ENCODE measurements around the gene DUSP16.
"Not testable (repeated sequence)": the region's sequence is repeated elsewhere in the genome, so short reads cannot be mapped to it uniquely, and the experiment has no call there.

DUSP16 gene

GRCh38 chr12:12542964-12543363 lies 19.7 kb downstream of the DUSP16 start:
- DNase-seq = no peak

GRCh38 chr12:12542286-12542685 lies 20.4 kb downstream of the DUSP16 start:
- DNase-seq = no peak

- no peak for DNase-seq
These were observed 20.9 kb downstream of the DUSP16 start for GRCh38 chr12:12541782-12542181.

DNA sequence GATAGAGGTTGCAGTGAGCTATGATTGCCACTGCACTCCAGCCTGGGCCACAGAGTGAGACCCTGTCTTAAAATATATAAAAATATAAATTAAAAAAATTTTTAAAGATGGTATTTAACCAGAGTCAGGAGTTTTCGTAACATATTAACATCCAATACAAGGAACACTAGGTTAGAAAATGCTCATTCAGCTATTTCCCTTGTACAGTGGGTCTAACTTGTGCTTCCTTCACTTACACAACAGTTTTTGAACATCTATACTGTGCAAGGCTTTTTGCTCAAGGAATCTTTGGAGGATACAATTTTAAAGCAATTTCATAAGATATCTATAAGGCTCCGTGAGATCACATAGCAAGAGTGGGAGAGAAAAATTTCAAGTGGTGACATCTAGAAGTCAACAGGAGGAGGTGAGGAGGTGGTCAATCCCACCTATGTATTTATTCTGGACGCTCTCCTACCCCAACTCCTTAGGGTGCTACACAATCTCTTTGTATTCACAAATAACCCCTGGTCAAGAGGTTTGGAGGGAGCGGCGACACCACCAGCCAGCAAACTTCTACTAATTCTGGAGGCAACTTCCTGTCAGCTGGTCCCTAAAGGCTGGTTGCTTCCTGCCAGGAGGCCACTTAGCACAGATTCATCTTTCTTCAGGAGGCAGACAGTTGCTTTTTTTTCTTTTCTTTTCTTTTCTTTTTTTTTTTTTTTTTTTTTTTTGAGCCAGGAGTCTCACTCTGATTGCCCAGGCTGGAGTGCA lies 22.2 kb downstream of the DUSP16 start:
- no peak for DNase-seq

- no peak for DNase-seq
These were observed 23.4 kb downstream of the DUSP16 start for GRCh38 chr12:12539028-12539810.

DNA sequence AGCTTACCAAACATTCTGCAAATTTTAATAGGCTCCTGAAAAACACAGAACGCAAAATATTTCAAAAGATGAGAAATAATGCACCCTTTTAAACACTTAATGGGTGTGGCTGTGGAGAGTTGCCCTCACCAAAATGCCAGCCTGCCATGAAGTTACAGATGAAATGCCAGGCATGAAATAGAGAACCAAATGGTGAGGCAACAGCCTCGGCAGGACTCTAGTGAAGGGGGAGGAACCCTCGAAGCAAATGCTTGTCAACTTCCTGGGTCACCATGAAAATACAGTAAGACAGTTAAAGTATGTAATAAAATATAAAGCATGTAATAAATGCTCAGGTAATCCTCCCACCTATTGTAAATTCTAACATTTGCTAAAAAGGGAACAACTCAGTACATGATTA lies 24.1 kb downstream of the DUSP16 start:
- no peak for DNase-seq

DNA sequence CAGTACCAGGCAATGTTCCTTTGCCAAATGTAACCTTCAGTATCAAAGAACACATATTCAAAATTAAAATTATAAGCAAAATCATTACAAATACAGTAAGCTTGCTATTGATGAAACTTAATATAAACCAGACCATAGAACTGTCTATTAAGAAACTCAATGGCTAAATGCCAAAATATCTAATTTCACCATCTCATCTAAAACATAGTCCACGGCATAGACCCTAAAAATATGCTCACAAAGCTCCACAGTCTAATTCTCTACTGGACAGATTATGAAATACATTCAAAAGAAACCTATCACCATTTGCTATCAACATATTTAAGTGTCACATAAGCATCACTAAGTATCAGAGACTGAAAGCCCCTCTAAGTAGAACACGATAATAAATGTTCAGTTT lies 25.2 kb downstream of the DUSP16 start:
- no peak for DNase-seq

- no peak for DNase-seq
These were observed 27.7 kb downstream of the DUSP16 start for GRCh38 chr12:12534975-12535374.

DNA sequence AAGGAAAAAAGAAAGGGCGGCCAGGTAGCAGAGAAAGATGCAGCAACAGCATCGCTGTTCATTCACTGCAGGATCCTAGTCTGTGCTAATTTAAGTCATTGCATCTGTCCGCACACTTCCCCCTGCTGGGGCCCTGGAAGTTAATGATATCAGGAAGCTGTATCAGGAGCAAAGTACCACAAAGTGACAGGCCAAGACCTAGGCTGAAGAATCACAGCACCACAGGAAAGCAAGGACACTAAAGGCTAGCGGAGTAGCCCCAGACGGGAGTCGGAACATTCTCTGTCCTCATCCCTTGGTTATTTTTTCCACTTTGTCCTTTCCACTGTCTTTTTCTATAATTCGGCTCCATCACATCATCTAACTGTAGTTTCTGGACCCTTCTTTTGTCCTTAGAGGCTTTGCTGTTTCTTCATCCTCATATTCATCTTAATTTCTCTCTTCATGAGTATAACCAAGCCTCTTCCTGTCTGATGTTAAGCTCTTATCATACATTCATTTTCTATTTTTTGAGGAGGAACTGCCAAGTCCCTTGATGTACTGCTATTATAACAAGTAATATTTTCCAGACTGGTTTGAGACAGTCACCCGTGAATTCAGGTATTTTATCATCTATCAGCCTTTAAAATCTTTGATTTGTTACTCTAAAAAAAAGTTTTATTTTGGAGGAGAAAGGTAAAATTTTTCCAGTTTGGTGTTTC lies 28.3 kb downstream of the DUSP16 start:
- no peak for DNase-seq

GRCh38 chr12:12533238-12533829 lies 29.3 kb downstream of the DUSP16 start:
- DNase-seq = no peak

GRCh38 chr12:12531194-12531593 lies 31.5 kb downstream of the DUSP16 start:
- no peak for DNase-seq

GRCh38 chr12:12529783-12530421 lies 32.8 kb downstream of the DUSP16 start:
- DNase-seq = no peak

- DNase-seq = no peak
These were observed 34.0 kb downstream of the DUSP16 start for GRCh38 chr12:12528361-12529270.

DNA sequence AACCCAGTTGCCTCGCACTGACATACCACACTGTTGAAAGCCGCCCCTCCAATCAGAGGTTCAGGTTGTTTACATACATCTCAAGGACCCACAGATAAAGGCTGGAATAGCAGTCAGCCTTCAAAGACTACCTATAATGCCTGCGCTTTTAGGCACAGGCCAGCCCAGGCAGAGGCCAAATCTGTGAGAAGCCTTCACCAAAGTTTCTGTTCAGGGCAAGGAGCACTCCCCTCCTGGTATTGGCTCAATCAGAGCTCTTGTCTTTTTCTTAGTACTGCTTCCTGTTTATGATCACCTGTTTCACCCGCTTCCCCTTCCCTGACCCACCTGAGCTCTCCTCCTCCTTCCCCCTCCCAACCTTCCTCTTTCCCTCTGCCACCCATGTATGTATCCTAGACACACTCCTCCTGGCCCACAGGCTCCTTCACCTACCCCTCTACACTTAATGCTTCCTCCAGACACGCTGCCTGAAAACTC lies 34.8 kb downstream of the DUSP16 start:
- no peak for DNase-seq

GRCh38 chr12:12524128-12524527 lies 38.5 kb downstream of the DUSP16 start:
- DNase-seq = no peak

GRCh38 chr12:12523229-12523628 lies 39.4 kb downstream of the DUSP16 start:
- DNase-seq = no peak

GRCh38 chr12:12522657-12523056 lies 40.0 kb downstream of the DUSP16 start:
- not testable (repeated sequence) for DNase-seq

DNA sequence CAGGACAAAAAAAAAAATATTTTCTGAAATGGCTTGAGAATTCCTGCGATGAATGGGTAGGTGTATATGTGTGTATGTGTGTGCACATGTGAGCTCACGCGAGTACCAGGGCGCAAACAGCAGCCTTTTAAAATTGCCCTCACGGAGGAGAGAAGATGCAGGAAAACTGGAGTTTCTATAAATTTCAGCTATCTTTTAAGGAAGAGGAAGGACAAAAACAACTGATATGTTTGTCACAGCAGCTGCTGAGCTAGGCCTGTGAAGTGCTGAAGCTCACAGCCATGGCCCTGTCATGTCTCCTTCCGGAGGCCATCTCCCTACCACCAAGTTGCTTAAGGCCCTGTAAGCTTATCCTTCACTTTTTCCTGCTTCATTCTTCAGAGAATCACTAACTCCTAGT lies 40.8 kb downstream of the DUSP16 start:
- no peak for DNase-seq

DNA sequence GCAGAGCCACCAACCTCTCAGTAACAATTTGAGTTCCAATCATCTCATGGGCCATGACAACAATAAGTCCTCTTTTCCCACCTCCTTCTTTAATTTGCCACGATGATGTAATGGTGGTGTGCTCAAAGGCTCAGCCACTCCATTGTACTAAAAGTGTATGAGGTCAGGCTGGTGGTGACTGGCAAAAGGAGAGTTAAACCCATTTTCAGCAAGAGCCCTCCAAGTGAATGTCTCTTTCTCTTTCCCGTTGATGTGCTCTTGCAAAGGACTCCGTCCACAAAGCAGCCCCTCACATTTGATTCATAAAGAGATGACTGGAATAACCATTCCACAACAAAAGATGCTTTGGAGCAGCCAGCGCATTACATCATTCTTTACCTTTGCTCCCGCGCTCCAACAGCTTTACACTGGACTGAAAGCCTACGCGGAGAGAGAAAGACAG lies 41.6 kb downstream of the DUSP16 start:
- DNase-seq = no peak

GRCh38 chr12:12520273-12520672 lies 42.4 kb downstream of the DUSP16 start:
- DNase-seq = no peak

DNA sequence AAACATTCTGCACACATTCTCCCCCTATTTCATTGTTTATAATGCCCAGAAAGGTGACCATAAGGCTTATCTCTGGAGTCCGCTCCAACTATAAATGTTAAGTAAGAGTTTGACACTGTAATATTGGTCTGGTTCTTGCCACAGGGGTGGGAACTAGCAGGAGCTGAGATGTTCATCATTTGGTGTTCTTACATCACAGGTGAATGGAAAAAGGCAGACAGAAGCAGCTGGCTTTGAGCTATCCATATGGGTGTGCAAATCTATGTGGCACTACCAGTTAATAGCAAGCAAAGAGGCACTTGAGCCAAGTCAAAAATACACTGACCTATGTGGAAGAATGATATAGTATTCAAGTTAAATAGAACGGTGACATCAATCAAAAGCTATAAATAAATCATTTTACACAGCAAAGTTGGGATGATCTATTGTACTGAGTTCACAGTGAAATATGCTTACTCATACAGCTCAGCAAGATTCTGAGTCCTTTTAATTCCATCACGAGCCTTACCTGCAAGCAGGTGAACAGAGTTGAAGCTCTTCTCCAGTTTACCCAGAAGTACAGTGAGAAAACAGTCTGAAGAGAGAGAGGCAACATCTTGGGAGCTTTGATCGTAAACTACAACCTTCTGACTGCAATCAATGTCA lies 43.2 kb downstream of the DUSP16 start:
- no peak for DNase-seq

All from activated CD8-positive, alpha-beta memory T cell treated with anti-CD3 and anti-CD28 coated beads, Interleukin-2, amount 50 U/mL, for 4 hours (primary cell).